ENCODE measurements around the gene PNPLA7.

DNA sequence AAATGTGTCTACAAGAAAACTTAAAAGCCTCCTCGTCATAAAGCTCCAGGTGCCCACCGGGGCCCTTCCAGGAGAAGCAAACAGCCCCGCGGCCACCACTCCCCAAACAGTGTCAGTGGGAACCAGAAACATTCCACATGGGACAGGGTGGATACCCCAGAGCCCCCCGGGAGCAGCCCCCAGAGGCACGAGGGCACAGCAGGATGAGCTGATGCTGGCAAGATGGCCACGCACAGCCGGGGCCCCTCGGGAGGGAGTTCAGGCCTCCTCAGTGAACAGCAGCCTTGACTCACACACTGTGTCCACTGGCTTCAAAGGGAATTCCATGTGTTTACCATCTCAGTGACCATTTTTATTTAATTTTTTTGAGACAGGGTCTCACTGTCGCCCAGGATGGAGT, 137.8 kb downstream of the PNPLA7 start:
- no peak for TF ChIP-seq POLR2A (IDR thresholded peaks at IDR 0.05)
- TF ChIP-seq, protein P1, sequence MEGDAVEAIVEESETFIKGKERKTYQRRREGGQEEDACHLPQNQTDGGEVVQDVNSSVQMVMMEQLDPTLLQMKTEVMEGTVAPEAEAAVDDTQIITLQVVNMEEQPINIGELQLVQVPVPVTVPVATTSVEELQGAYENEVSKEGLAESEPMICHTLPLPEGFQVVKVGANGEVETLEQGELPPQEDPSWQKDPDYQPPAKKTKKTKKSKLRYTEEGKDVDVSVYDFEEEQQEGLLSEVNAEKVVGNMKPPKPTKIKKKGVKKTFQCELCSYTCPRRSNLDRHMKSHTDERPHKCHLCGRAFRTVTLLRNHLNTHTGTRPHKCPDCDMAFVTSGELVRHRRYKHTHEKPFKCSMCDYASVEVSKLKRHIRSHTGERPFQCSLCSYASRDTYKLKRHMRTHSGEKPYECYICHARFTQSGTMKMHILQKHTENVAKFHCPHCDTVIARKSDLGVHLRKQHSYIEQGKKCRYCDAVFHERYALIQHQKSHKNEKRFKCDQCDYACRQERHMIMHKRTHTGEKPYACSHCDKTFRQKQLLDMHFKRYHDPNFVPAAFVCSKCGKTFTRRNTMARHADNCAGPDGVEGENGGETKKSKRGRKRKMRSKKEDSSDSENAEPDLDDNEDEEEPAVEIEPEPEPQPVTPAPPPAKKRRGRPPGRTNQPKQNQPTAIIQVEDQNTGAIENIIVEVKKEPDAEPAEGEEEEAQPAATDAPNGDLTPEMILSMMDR (IDR thresholded peaks at IDR 0.05), result no peak
